ENCODE data around the gene PTPRU. TPM values are rescaled to one million over a fixed set of nuclear protein-coding genes. Genes with fewer than 3 reads are reported as not detected.

PTPRU gene
- total RNA-seq, 6 experiments from 2014 or later: 5.6 to 8.1 (median 7.0) TPM

GRCh38 chr1:29363536-29363935 is 127.2 kb downstream of the PTPRU start:
- Mint-ChIP-seq H3K36me3 (ENCODE audit: low read depth) (no peaks in the 10 kb centered on the region), H3K4me1 (ENCODE audit: low read depth) (peaks cover 6% of the 10 kb centered on the region), H3K9me3 (no peaks in the 10 kb centered on the region), H3K27me3 (ENCODE audit: insufficient read depth) (peaks cover 19% of the 10 kb centered on the region), H3K4me3 (no peak overlapping the region), H3K27ac (no peak overlapping the region)
- DNase-seq: no peak
- no peak for TF ChIP-seq CTCF (IDR thresholded peaks at IDR 0.05)

- TF ChIP-seq CTCF (IDR thresholded peaks at IDR 0.05): no peak
- Mint-ChIP-seq H3K9me3 (no peaks in the 10 kb centered on the region), H3K27ac (no peak overlapping the region), H3K4me3 (no peak overlapping the region), H3K4me1 (ENCODE audit: low read depth) (no peaks in the 10 kb centered on the region), H3K27me3 (ENCODE audit: insufficient read depth) (peaks cover 13% of the 10 kb centered on the region), H3K36me3 (ENCODE audit: low read depth) (no peaks in the 10 kb centered on the region)
- DNase-seq: no peak
Measured at GRCh38 chr1:29364101-29364678, 127.9 kb downstream of the PTPRU start.

- H3K36me3 Mint-ChIP-seq (ENCODE audit: low read depth): no peaks in the 10 kb centered on the region
- no peaks in the 10 kb centered on the region for H3K9me3 Mint-ChIP-seq
- no peak for TF ChIP-seq CTCF (IDR thresholded peaks at IDR 0.05)
- H3K4me1 Mint-ChIP-seq (ENCODE audit: low read depth): no peaks in the 10 kb centered on the region
- no peak overlapping the region for H3K27ac Mint-ChIP-seq
- H3K27me3 Mint-ChIP-seq (ENCODE audit: insufficient read depth): peaks cover 14% of the 10 kb centered on the region
- no peak for DNase-seq
- no peak overlapping the region for H3K4me3 Mint-ChIP-seq
Measured at GRCh38 chr1:29365906-29366670, 129.8 kb downstream of the PTPRU start.

- Mint-ChIP-seq H3K4me3 (no peak overlapping the region), H3K4me1 (ENCODE audit: low read depth) (no peaks in the 10 kb centered on the region), H3K27ac (no peak overlapping the region), H3K36me3 (ENCODE audit: low read depth) (no peaks in the 10 kb centered on the region), H3K27me3 (ENCODE audit: insufficient read depth) (peaks cover 8% of the 10 kb centered on the region), H3K9me3 (no peaks in the 10 kb centered on the region)
- no peak for TF ChIP-seq CTCF (IDR thresholded peaks at IDR 0.05)
- DNase-seq: no peak
Measured at GRCh38 chr1:29368936-29369932, 132.9 kb downstream of the PTPRU start.

GRCh38 chr1:29370067-29370466 is 133.7 kb downstream of the PTPRU start:
- TF ChIP-seq CTCF (IDR thresholded peaks at IDR 0.05): no peak
- Mint-ChIP-seq H3K36me3 (ENCODE audit: low read depth) (no peaks in the 10 kb centered on the region), H3K9me3 (no peaks in the 10 kb centered on the region), H3K4me1 (ENCODE audit: low read depth) (no peaks in the 10 kb centered on the region), H3K27ac (no peak overlapping the region), H3K27me3 (ENCODE audit: insufficient read depth) (peaks cover 7% of the 10 kb centered on the region), H3K4me3 (no peak overlapping the region)
- no peak for DNase-seq

Measured in HFFc6 (cell line).